ENCODE measurements around the gene OR51L1. TPM values are rescaled to one million over a fixed set of nuclear protein-coding genes. Genes with fewer than 3 reads are reported as not detected.

OR51L1 gene
- total and polyA plus RNA-seq, 9 donors: 0.01 to 0.12 TPM; not detected in 7

GRCh38 chr11:5043380-5043779, 48.7 kb downstream of the OR51L1 start:
- no peak overlapping the region for H3K27ac ChIP-seq (ENCODE audit: low read length)
- H3K27me3 ChIP-seq (ENCODE audit: control insufficient read depth, insufficient read depth, low read length): no peaks in the 10 kb centered on the region
- no CpG with 5 or more reads among the region's 2 CpGs for WGBS (ENCODE audit: insufficient coverage)
- H3K36me3 ChIP-seq (ENCODE audit: control insufficient read depth, insufficient read depth, low read length): no peaks in the 10 kb centered on the region
- H3K4me3 ChIP-seq (ENCODE audit: low read length): no peak overlapping the region
- H3K9me3 ChIP-seq (replicated peaks; ENCODE audit: control insufficient read depth, low read depth, low read length): no peaks in the 10 kb centered on the region
- no peak for DNase-seq
- no peaks in the 10 kb centered on the region for H3K4me1 ChIP-seq (ENCODE audit: control insufficient read depth, insufficient read depth, low read length)

- 93% methylated on average over 1 of the region's 1 CpG for WGBS (ENCODE audit: insufficient coverage)
- H3K27ac ChIP-seq (ENCODE audit: low read length): no peak within 1 kb of the TSS
- no peaks in the 10 kb centered on the region for H3K9me3 ChIP-seq (replicated peaks; ENCODE audit: control insufficient read depth, low read depth, low read length)
- no peaks in the 10 kb centered on the region for H3K27me3 ChIP-seq (ENCODE audit: control insufficient read depth, insufficient read depth, low read length)
- H3K36me3 ChIP-seq (ENCODE audit: control insufficient read depth, insufficient read depth, low read length): no peaks in the 10 kb centered on the region
- H3K4me3 ChIP-seq (ENCODE audit: low read length): no peak within 1 kb of the TSS
- no peaks in the 10 kb centered on the region for H3K4me1 ChIP-seq (ENCODE audit: control insufficient read depth, insufficient read depth, low read length)
- DNase-seq: no peak
These were observed 51.6 kb downstream of the OR51L1 start, which contains the start of gene OR52J3 for GRCh38 chr11:5046226-5046625. TSS of gene OR52J3 (plus strand) at chr11:5046526. CDS start at chr11:5046526, 0 bp downstream.

GRCh38 chr11:5046754-5047330, 52.2 kb downstream of the OR51L1 start:
- Histone ChIP-seq H3K4me3 (ENCODE audit: low read length) (no peak overlapping the region), H3K9me3 (replicated peaks; ENCODE audit: control insufficient read depth, low read depth, low read length) (no peaks in the 10 kb centered on the region), H3K27me3 (ENCODE audit: control insufficient read depth, insufficient read depth, low read length) (no peaks in the 10 kb centered on the region), H3K27ac (ENCODE audit: low read length) (no peak overlapping the region), H3K4me1 (ENCODE audit: control insufficient read depth, insufficient read depth, low read length) (no peaks in the 10 kb centered on the region), H3K36me3 (ENCODE audit: control insufficient read depth, insufficient read depth, low read length) (no peaks in the 10 kb centered on the region)
- WGBS (ENCODE audit: insufficient coverage): 80% methylated on average over 9 of the region's 15 CpGs
- DNase-seq: no peak

Other genes with a start within 250 kb of the OR51L1 start
- gene OR51F1, start 224.9 kb upstream of the OR51L1 start, total RNA-seq: not detected
- gene OR51F1, start 224.9 kb upstream of the OR51L1 start, polyA plus RNA-seq (ENCODE audit: insufficient read depth in 1 of 8, insufficient read length in 8 of 8, low replicate concordance in 1 of 8): not detected
- gene OR52R1, start 190.5 kb upstream of the OR51L1 start, total RNA-seq: not detected
- gene OR52R1, start 190.5 kb upstream of the OR51L1 start, polyA plus RNA-seq (ENCODE audit: insufficient read depth in 1 of 8, insufficient read length in 8 of 8, low replicate concordance in 1 of 8): not detected
- gene OR51F2, start 173.5 kb upstream of the OR51L1 start, total RNA-seq: not detected
- gene OR51F2, start 173.5 kb upstream of the OR51L1 start, polyA plus RNA-seq (ENCODE audit: insufficient read depth in 1 of 8, insufficient read length in 8 of 8, low replicate concordance in 1 of 8): under 1 TPM in 1 of 8 donors, not detected in 7; 0.10 TPM
- not detected for gene OR51S1, start 145.6 kb upstream of the OR51L1 start, total RNA-seq
- gene OR51S1, start 145.6 kb upstream of the OR51L1 start, polyA plus RNA-seq (ENCODE audit: insufficient read depth in 1 of 8, insufficient read length in 8 of 8, low replicate concordance in 1 of 8): not detected
- gene OR51T1, start 113.0 kb upstream of the OR51L1 start, total RNA-seq: not detected
- gene OR51T1, start 113.0 kb upstream of the OR51L1 start, polyA plus RNA-seq (ENCODE audit: insufficient read depth in 1 of 8, insufficient read length in 8 of 8, low replicate concordance in 1 of 8): not detected
- gene OR51A7, start 91.1 kb upstream of the OR51L1 start, total RNA-seq: not detected
- not detected for gene OR51A7, start 91.1 kb upstream of the OR51L1 start, polyA plus RNA-seq (ENCODE audit: insufficient read depth in 1 of 8, insufficient read length in 8 of 8, low replicate concordance in 1 of 8)
- not detected for gene OR51G2, start 75.5 kb upstream of the OR51L1 start, total RNA-seq
- not detected for gene OR51G2, start 75.5 kb upstream of the OR51L1 start, polyA plus RNA-seq (ENCODE audit: insufficient read depth in 1 of 8, insufficient read length in 8 of 8, low replicate concordance in 1 of 8)
- not detected for gene OR51G1, start 70.5 kb upstream of the OR51L1 start, total RNA-seq
- not detected for gene OR51G1, start 70.5 kb upstream of the OR51L1 start, polyA plus RNA-seq (ENCODE audit: insufficient read depth in 1 of 8, insufficient read length in 8 of 8, low replicate concordance in 1 of 8)
- gene OR51A4, start 47.2 kb upstream of the OR51L1 start, total RNA-seq: 0.04 TPM
- gene OR51A4, start 47.2 kb upstream of the OR51L1 start, polyA plus RNA-seq (ENCODE audit: insufficient read depth in 1 of 8, insufficient read length in 8 of 8, low replicate concordance in 1 of 8): not detected
- not detected for gene OR51A2, start 39.1 kb upstream of the OR51L1 start, total RNA-seq
- gene OR51A2, start 39.1 kb upstream of the OR51L1 start, polyA plus RNA-seq (ENCODE audit: insufficient read depth in 1 of 8, insufficient read length in 8 of 8, low replicate concordance in 1 of 8): not detected
- gene OR52J3, start 51.7 kb downstream of the OR51L1 start, total RNA-seq: not detected
- gene OR52J3, start 51.7 kb downstream of the OR51L1 start, polyA plus RNA-seq (ENCODE audit: insufficient read depth in 1 of 8, insufficient read length in 8 of 8, low replicate concordance in 1 of 8): not detected
- not detected for gene OR52E2, start 64.8 kb downstream of the OR51L1 start, total RNA-seq
- not detected for gene OR52E2, start 64.8 kb downstream of the OR51L1 start, polyA plus RNA-seq (ENCODE audit: insufficient read depth in 1 of 8, insufficient read length in 8 of 8, low replicate concordance in 1 of 8)
- gene OR52E1, start 74.7 kb downstream of the OR51L1 start, total RNA-seq: not detected
- not detected for gene OR52E1, start 74.7 kb downstream of the OR51L1 start, polyA plus RNA-seq (ENCODE audit: insufficient read depth in 1 of 8, insufficient read length in 8 of 8, low replicate concordance in 1 of 8)
- not detected for gene OR52A5, start 143.5 kb downstream of the OR51L1 start, total RNA-seq
- not detected for gene OR52A5, start 143.5 kb downstream of the OR51L1 start, polyA plus RNA-seq (ENCODE audit: insufficient read depth in 1 of 8, insufficient read length in 8 of 8, low replicate concordance in 1 of 8)
- not detected for gene OR52A1, start 159.9 kb downstream of the OR51L1 start, total RNA-seq
- under 1 TPM in 6 of 8 donors, not detected in 2; 0.01 to 0.03 (median 0.01) TPM for gene OR52A1, start 159.9 kb downstream of the OR51L1 start, polyA plus RNA-seq (ENCODE audit: insufficient read depth in 1 of 8, insufficient read length in 8 of 8, low replicate concordance in 1 of 8)
- not detected for gene OR51V1, start 205.8 kb downstream of the OR51L1 start, total RNA-seq
- gene OR51V1, start 205.8 kb downstream of the OR51L1 start, polyA plus RNA-seq (ENCODE audit: insufficient read depth in 1 of 8, insufficient read length in 8 of 8, low replicate concordance in 1 of 8): not detected
- gene HBB, start 232.2 kb downstream of the OR51L1 start, total RNA-seq: 755 TPM
- 100 to 1,000 TPM; 217 to 965 (median 589) TPM for gene HBB, start 232.2 kb downstream of the OR51L1 start, polyA plus RNA-seq (ENCODE audit: insufficient read depth in 1 of 8, insufficient read length in 8 of 8, low replicate concordance in 1 of 8)
- gene HBD, start 239.6 kb downstream of the OR51L1 start, total RNA-seq: not detected
- gene HBD, start 239.6 kb downstream of the OR51L1 start, polyA plus RNA-seq (ENCODE audit: insufficient read depth in 1 of 8, insufficient read length in 8 of 8, low replicate concordance in 1 of 8): 1 to 10 TPM in 1 of 8 donors, under 1 TPM in 5, not detected in 2; 0.39 to 1.0 (median 0.58) TPM